K562 (cell line): ENCODE data around the gene FBP2. TPM values are rescaled to one million over a fixed set of nuclear protein-coding genes. Genes with fewer than 3 reads are reported as not detected.

Experiments used
- ATAC-seq: fragments of 200-7000 bp; cut with Tn5 transposase; 3 replicates; pipeline ENCODE4 v1.9.1; 2020; ENCODE audit warnings: moderate library complexity
- BruUV-seq: library from RNA; stranded (reverse); fragments of 400-500 nt; replicated peaks from 2 replicates; lab custom pipeline; 2021; lab: Mats Ljungman, UMichigan
- CTCF ChIA-PET: fragments of 300-600 bp; formaldehyde crosslinking; extraction: SDS; loops from one replicate; lab custom pipeline; 2021; ENCODE audit warnings: low intra/inter-chr PET ratio; lab: Yijun Ruan, JAX
- POLR2A ChIA-PET: fragments of 300-600, 350-650 bp; sonication (Branson Sonifier 250); formaldehyde crosslinking; extraction: SDS; loops from one replicate; lab custom pipeline; 2021; ENCODE audit warnings: antibody characterized with exemption, inconsistent platforms; lab: Yijun Ruan, JAX
- DNase-seq, 4 experiments: peaks; one replicate each; pipeline versions ENCODE4 v3.0.0 to v3.0.0-alpha.2; 2011 to 2018; ENCODE audit warnings: low spot score in 3 of 4, mixed read lengths in 3 of 4; ENCODE audit errors: extremely low read depth in 1 of 4
- FAIRE-seq: peaks from 2 replicates; lab custom pipeline; 2011; peaks lifted over from hg19 to GRCh38; lab: Jason Lieb, UNC
- H2AFZ ChIP-seq: 2 replicates; pipeline ENCODE4 v1.6.0; 2011; ENCODE audit warnings: low read depth, low read length, control low read depth, inconsistent platforms
- H3K27ac ChIP-seq: fragments of 200-600 bp; 3 replicates; pipeline ENCODE4 v1.8.0; 2011; ENCODE audit warnings: low read depth, mild to moderate bottlenecking, control low read depth, inconsistent platforms, low read length, moderate library complexity, mixed read lengths; ENCODE audit errors: extremely low read depth
- H3K27me3 ChIP-seq, 2 experiments: fragments of 300-600 bp in 1 of 2; 2 replicates in 1 of 2; 3 replicates in 1 of 2; pipeline versions ENCODE4 v1.6.0 to v1.8.0; 2011; ENCODE audit warnings: inconsistent platforms in 2 of 2, low read length in 2 of 2, mild to moderate bottlenecking in 1 of 2, mixed read lengths in 1 of 2, moderate library complexity in 1 of 2; ENCODE audit not compliant: control insufficient read depth in 2 of 2, insufficient read depth in 2 of 2
- H3K36me3 ChIP-seq: fragments of 300-600 bp; 3 replicates; pipeline ENCODE4 v1.8.0; 2011; ENCODE audit warnings: mild to moderate bottlenecking, low read length, inconsistent platforms; ENCODE audit not compliant: control insufficient read depth, insufficient read depth
- H3K4me1 ChIP-seq, 2 experiments: fragments of 200-600 bp in 1 of 2; replicated peaks in 1 of 2; 2 replicates in 1 of 2; 3 replicates in 1 of 2; pipeline versions ENCODE4 v1.5.1 to v1.8.0; 2011; ENCODE audit warnings: inconsistent platforms in 2 of 2, low read length in 2 of 2, mild to moderate bottlenecking in 1 of 2, mixed read lengths in 1 of 2, moderate library complexity in 1 of 2; ENCODE audit not compliant: control insufficient read depth in 2 of 2, insufficient read depth in 2 of 2
- H3K4me2 ChIP-seq: 2 replicates; pipeline ENCODE4 v1.6.1; 2011; ENCODE audit warnings: low read length, control low read depth, inconsistent platforms, mixed read lengths; ENCODE audit not compliant: insufficient read depth
- H3K4me3 ChIP-seq: fragments of 200-600 bp; sonication (generic), shearing (Covaris generic); 2 replicates; pipeline ENCODE4 v1.5.1; 2016; ENCODE audit warnings: control low read depth, inconsistent platforms
- H3K79me2 ChIP-seq: fragments of 200-600 bp; 3 replicates; pipeline ENCODE4 v1.8.0; 2011; ENCODE audit warnings: low read length, inconsistent platforms; ENCODE audit not compliant: control insufficient read depth, insufficient read depth
- H3K9ac ChIP-seq, 2 experiments: 2 replicates each; pipeline versions ENCODE4 v1.6.0 to v1.6.1; 2011; ENCODE audit warnings: low read depth in 2 of 2, low read length in 2 of 2, control low read depth in 1 of 2, inconsistent platforms in 1 of 2, mild to moderate bottlenecking in 1 of 2, mixed read lengths in 1 of 2; ENCODE audit not compliant: insufficient read depth in 1 of 2
- H3K9me1 ChIP-seq: one replicate; pipeline ENCODE4 v1.6.0; 2011; ENCODE audit warnings: inconsistent platforms, mild to moderate bottlenecking, low read length, moderate library complexity; ENCODE audit not compliant: control insufficient read depth, insufficient read depth
- H3K9me3 ChIP-seq: replicated peaks from 2 replicates; pipeline ENCODE4 v1.5.1; 2011; ENCODE audit warnings: low read depth, low read length, inconsistent platforms; ENCODE audit not compliant: control insufficient read depth, insufficient read depth
- H4K20me1 ChIP-seq: replicated peaks from 2 replicates; pipeline ENCODE4 v1.6.1; 2011; ENCODE audit warnings: low read length, inconsistent platforms, mixed read lengths; ENCODE audit not compliant: control insufficient read depth, insufficient read depth
- ARNT ChIP-seq, 2 experiments: fragments of 450-650 bp; IDR thresholded peaks; 2 replicates each; pipeline ENCODE4 v1.6.1; 2016; ENCODE audit warnings: mild to moderate bottlenecking in 1 of 2
- CHD2 ChIP-seq: IDR thresholded peaks from 2 replicates; pipeline ENCODE4 v1.6.1; 2011; ENCODE audit warnings: low read depth, low read length
- GATAD2A ChIP-seq: fragments of 450-650 bp; IDR thresholded peaks from 2 replicates; pipeline ENCODE4 v1.6.1; 2017
- MAZ ChIP-seq, 2 experiments: fragments of 450-650 bp in 1 of 2; sonication (generic) in 1 of 2; formaldehyde crosslinking; IDR thresholded peaks in 1 of 2; conservative IDR thresholded peaks in 1 of 2; 2 replicates each; pipeline versions ENCODE4 v1.4.0 to v1.5.0; 2020; ENCODE audit warnings: mild to moderate bottlenecking in 1 of 2, missing genetic modification reagents in 1 of 2
- MBD1 ChIP-seq: fragments of 250-450 bp; sonication (Bioruptor Pico); IDR thresholded peaks from 2 replicates; pipeline ENCODE4 v1.8.0; 2022; ENCODE audit warnings: inconsistent platforms
- ZFP36 ChIP-seq: fragments of 150-350 bp; IDR thresholded peaks from 2 replicates; pipeline ENCODE4 v1.6.1; 2018; ENCODE audit warnings: low read length, low read depth; ENCODE audit not compliant: partially characterized antibody
- WGBS: fragments of 100-300 bp; shearing (Covaris generic); methylation state at CpG from one replicate; pipeline ENCODE4 v1.1.6; 2016; ENCODE audit warnings: low coverage, mixed read lengths; ENCODE audit not compliant: insufficient coverage; ENCODE audit errors: missing lambda C conversion rate; 5-methylcytosine and 5-hydroxymethylcytosine counted together
- in situ Hi-C: fragments of 300-500 bp; cut with MboI; formaldehyde crosslinking; loops from 4 replicates; pipeline ENCODE4 v1.15.0; 2018; ENCODE audit warnings: inconsistent platforms, mixed read lengths
- intact Hi-C: fragments of 100-400 bp; cut with micrococcal nuclease; formaldehyde crosslinking; loops from 2 replicates; pipeline ENCODE4 v1.14.2; 2022
- polyA plus RNA-seq, 8 experiments: library from polyadenylated mRNA; depleted of rRNA in 4 of 8; stranded (reverse) in 5 of 8; unstranded in 3 of 8; fragments of >200 nt; fragmentation: Nextera tagmentation in 2 of 8; fragmentation: Illumina TruSeq in 1 of 8; extraction: Ambion mirVana in 2 of 8; extraction: Trizol in 1 of 8; gene quantifications; 2 replicates each; pipeline versions ENCODE4 v1.2.1 to v1.2.3, GENCODE V29; 2011 to 2014; ENCODE audit warnings: inconsistent platforms in 1 of 8, missing spikeins in 1 of 8
- total RNA-seq, 7 experiments: library from RNA; depleted of rRNA in 6 of 7; stranded (reverse); fragments of >200 nt in 6 of 7; fragmentation: Illumina TruSeq in 2 of 7; extraction: Trizol in 2 of 7; gene quantifications; 2 replicates each; pipeline versions ENCODE4 v1.2.1 to v1.2.3, GENCODE V29; 2011 to 2021; ENCODE audit warnings: low replicate concordance in 1 of 7
- TF ChIP-seq, protein P1 (sequence below): fragments of 250-450 bp; sonication (Bioruptor Pico); IDR thresholded peaks from 2 replicates; pipeline ENCODE4 v1.5.0; 2021; ENCODE audit warnings: mild to moderate bottlenecking, moderate library complexity
- TF ChIP-seq, protein P2 (sequence below): sonication (generic); IDR thresholded peaks from 2 replicates; pipeline ENCODE4 v1.6.1; 2016
- TF ChIP-seq, protein P3 (sequence below): fragments of 450-650 bp; IDR thresholded peaks from 2 replicates; pipeline ENCODE4 v1.6.1; 2017; ENCODE audit warnings: antibody characterized with exemption, mild to moderate bottlenecking

Gene FBP2
- total and polyA plus RNA-seq, 9 of the 15 experiments (the other 6 are each of a cell fraction or from before 2014, with no cell fraction given): 0.06 TPM; not detected in 7

- TF ChIP-seq, protein P1, sequence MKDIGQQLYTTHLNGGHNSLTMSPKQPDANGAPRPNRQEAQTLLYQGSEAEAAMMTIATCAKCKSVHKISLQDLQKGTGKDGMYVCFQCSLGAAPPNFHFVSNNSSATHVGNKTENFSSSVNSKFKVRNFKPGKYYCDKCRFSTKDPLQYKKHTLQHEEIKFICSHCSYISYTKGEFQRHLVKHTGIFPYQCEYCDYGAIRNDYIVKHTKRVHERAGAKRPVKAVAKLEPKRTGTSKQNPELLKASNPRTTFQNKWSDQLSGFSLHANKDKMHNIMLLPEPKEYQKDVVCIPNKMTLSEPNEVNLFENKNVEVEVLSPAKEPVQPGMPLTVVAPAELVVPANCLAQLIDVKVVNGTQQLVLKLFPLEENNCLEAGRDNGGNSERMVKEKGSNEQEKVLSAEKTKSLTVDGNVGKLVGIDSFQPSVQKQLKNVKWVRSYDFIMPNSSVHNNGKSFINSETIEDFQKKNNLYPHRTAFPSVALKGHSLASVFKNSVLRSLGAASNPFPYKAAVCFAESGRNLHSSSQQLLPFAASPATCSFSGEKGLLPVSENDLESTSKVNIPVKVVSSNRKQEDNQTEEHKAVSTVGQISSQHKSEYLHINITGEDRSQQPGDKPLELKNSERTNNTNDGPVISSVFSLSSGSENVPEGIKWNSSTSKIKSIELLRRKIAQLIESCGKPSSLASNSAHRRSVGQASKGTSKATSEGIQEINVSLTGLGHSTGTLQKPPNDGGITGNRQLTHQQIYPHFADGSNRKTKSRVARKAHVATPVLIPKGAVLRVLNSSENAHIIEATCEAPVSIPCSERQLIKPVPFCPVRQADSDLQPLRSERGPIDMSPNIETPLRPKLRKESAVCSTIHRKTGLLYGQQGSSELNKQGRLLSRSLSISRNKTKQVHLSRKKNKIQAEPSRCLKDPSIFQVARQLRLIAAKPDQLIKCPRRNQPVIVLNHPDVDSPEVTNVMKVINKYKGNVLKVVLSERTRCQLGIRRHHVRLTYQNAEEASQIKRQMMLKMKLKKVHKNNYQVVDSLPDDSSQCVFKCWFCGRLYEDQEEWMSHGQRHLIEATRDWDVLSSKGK (CRISPR knock-in tag): no peak
Measured at GRCh38 chr9:94511955-94512265, 81.7 kb downstream of the FBP2 start (continued).

DNA sequence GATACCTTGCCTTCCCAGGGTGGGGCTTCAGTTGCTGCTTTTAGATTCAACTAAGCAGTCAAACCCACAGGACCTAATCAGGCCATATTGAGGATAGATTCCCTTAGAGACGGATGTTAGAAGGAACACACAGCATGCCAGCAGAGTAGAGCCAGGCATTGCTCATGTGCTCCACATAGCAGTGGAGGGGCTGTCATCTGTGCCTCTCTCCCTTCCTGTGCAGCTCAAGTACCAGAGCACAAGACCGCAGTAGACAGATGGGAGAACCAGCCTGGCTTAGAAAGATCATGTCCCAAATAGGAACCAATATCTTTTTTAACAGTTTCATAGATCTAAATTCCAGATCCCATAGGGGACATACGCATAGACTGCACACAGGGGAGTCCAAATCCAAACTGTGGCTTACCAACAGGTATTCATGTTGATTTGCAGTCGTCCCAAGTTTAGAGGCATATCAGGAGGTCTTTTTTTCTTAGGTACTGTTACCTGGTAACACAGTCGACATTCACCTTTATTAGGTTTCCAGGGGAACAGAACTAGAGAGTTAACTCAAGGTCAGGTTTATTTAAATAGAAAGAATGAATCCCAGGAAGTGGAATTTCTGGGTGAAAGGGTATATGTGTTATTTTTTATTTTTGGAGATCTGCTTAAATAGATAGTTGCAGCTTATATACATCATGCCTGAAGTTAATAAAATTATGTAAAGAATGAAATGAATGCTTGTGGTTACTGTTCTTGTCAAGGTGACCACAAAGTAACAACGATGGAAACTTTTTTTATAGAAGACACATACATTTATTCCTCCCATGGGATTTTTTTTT lies 82.3 kb downstream of the FBP2 start:
- POLR2A ChIA-PET: interaction anchor here (0.6 to 0.7 kb wide), 2 partner anchors 16 to 20 kb away, joined by 3 read pairs; no protein-coding TSS in a partner anchor
- Histone ChIP-seq H3K4me3 (no peak overlapping the region), H2AFZ (no peak overlapping the region), H3K4me2 (no peak overlapping the region), H3K79me2 (no peaks in the 10 kb centered on the region), H3K27ac (no peak overlapping the region), H4K20me1 (no peaks in the 10 kb centered on the region), H3K9ac (no peak overlapping the region), H3K4me1 (no peaks in the 10 kb centered on the region), H3K9me3 (no peaks in the 10 kb centered on the region), H3K27me3 (peaks cover 7 to 13% of the 10 kb centered on the region in 2 experiments; a peak in 4 of 5 replicates), H3K9me1 (no peaks in the 10 kb centered on the region), H3K36me3 (no peaks in the 10 kb centered on the region)
- FAIRE-seq (no peak), ATAC-seq (no peak; the same call in 2 of the 3 replicates), DNase-seq (no peak)
- in situ Hi-C loops: no loop called here
- intact Hi-C loops: no loop called here
- BruUV-seq: no TSS peak
- 9% methylated on average over 6 of the region's 6 CpGs for WGBS
- CTCF ChIA-PET: no interaction called here
- TF ChIP-seq MBD1 (CRISPR knock-in tag) (no peak), ARNT (IDR thresholded peaks at IDR 0.05) (no peak), ZFP36 (no peak), CHD2 (no peak), MAZ (CRISPR knock-in tag; conservative IDR thresholded peaks at IDR 0.05 in 1 of 2, IDR thresholded peaks at IDR 0.05 in 1 of 2) (no peak), GATAD2A (no peak)
- TF ChIP-seq, protein P2, sequence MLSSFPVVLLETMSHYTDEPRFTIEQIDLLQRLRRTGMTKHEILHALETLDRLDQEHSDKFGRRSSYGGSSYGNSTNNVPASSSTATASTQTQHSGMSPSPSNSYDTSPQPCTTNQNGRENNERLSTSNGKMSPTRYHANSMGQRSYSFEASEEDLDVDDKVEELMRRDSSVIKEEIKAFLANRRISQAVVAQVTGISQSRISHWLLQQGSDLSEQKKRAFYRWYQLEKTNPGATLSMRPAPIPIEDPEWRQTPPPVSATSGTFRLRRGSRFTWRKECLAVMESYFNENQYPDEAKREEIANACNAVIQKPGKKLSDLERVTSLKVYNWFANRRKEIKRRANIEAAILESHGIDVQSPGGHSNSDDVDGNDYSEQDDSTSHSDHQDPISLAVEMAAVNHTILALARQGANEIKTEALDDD: no peak
- TF ChIP-seq, protein P3, sequence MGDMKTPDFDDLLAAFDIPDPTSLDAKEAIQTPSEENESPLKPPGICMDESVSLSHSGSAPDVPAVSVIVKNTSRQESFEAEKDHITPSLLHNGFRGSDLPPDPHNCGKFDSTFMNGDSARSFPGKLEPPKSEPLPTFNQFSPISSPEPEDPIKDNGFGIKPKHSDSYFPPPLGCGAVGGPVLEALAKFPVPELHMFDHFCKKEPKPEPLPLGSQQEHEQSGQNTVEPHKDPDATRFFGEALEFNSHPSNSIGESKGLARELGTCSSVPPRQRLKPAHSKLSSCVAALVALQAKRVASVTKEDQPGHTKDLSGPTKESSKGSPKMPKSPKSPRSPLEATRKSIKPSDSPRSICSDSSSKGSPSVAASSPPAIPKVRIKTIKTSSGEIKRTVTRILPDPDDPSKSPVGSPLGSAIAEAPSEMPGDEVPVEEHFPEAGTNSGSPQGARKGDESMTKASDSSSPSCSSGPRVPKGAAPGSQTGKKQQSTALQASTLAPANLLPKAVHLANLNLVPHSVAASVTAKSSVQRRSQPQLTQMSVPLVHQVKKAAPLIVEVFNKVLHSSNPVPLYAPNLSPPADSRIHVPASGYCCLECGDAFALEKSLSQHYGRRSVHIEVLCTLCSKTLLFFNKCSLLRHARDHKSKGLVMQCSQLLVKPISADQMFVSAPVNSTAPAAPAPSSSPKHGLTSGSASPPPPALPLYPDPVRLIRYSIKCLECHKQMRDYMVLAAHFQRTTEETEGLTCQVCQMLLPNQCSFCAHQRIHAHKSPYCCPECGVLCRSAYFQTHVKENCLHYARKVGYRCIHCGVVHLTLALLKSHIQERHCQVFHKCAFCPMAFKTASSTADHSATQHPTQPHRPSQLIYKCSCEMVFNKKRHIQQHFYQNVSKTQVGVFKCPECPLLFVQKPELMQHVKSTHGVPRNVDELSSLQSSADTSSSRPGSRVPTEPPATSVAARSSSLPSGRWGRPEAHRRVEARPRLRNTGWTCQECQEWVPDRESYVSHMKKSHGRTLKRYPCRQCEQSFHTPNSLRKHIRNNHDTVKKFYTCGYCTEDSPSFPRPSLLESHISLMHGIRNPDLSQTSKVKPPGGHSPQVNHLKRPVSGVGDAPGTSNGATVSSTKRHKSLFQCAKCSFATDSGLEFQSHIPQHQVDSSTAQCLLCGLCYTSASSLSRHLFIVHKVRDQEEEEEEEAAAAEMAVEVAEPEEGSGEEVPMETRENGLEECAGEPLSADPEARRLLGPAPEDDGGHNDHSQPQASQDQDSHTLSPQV: no peak
